HG03097 (cell line): ENCODE results near the gene ARID5B.
"Not testable (repeated sequence)": the region's sequence is repeated elsewhere in the genome, so short reads cannot be mapped to it uniquely, and the experiment has no call there.

Source experiments
- ATAC-seq: cut with Tn5 transposase; IDR thresholded peaks from one replicate; pipeline ENCODE4 v1.9.1; 2021; ENCODE audit not compliant: unreplicated experiment, low FRiP score

The ARID5B gene

DNA sequence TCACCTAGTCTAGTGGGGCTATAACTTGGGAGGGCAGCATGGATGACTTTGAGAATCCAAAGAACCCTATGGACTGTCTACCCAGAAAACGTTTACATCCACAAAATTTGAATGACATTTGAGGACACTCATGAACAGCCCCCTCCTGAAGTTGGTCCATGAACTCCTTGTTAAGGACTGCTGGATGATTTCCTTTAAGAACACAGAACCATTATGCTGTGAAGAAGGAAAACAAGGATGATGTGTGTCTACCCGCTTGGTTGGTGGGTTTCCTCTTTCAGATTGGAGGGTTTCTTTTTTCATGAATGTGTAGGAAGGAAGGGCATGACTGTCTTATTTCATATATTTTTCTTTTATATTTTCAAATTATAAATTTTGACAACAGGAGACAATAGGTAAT lies 58.3 kb downstream of the ARID5B start:
- no peak for ATAC-seq

DNA sequence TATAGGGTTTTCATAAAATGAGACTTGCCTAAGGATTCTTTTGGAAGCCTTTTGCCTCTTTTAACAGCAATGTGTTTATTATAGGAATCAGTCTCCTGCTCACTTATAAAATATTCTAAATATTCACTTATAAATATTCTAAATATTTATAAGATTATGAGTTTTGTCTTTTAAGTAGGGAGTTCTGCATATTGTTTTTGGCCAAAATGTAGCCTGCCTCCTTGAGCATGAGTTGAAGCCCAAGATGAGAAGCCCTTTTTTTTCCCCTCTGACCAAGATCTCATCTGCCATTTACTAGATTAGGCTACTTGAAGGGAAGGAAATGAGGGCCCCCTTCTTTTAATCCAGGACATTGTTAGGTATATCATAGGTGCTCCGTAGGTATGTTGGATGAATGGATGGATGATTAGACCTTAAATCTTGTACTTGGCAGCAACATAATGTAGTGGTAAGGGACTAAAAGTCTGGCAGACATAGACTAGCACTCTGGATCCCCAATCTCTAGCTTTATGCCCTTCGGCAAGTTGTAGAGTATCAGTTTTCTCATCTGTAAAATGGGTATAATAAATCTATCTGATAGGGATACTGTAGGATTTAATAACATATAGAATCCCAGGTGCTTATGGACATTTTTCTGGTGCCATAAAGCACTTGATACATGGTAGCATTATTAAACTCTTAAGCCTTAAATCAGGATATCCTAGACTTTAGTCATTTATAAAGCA lies 59.1 kb downstream of the ARID5B start:
- ATAC-seq = no peak

DNA sequence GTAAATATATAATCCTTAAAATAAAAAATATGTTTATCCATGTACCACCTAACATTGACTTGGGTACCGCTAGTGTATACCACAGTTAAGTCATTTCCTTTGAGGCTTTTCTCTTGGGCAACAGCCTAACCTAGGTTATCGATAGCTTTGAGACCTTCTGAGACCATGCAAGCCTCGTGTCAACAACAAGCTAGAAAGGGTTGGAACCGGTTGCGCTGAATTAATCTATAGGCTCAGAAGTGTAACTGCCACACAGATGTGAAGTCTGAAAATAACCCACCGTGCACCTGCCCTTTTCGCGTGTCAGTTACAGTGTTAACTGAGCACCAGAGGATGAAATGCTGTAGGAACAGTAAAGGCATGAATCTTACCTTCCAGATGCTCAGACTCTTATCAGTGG lies 59.8 kb downstream of the ARID5B start:
- ATAC-seq = peak; percentile 74

DNA sequence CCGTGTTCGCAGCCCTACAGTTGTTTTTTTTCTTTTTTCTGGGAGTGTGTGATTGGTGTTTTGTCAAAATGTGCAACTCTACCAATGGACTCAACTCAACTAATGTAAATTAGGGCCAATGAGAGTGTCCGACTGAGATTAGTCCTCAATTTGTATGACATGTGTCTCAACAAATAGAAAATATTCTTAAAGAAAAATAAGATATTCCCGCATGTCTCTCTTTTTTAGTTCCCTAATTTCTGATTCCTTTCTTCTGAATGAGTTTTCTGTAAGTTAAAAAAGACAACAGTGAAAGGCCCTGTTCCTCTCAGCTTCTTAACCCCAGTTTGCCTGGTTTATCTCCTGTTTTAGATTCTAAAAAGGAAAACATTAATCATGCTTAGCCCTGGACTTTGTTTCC lies 61.5 kb downstream of the ARID5B start:
- ATAC-seq = no peak

DNA sequence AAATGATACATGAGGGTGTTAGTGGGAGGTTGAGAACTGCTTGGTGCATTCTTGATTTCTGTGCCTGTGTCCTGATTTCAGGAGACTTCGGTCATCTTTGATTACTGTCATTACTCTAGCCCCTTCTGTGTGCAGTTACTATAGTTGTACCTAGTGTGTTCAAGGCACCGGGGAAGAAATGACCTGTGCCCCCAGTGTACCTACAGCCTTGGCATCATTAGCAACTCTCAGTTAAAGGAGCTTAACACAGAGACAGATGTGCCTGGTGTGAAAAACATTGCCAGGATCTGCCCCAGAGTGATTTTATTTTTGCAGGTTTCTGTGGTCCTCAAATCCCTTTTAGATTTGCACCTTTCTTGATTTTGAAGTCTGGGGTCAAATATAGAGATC lies 62.2 kb downstream of the ARID5B start:
- no peak for ATAC-seq

DNA sequence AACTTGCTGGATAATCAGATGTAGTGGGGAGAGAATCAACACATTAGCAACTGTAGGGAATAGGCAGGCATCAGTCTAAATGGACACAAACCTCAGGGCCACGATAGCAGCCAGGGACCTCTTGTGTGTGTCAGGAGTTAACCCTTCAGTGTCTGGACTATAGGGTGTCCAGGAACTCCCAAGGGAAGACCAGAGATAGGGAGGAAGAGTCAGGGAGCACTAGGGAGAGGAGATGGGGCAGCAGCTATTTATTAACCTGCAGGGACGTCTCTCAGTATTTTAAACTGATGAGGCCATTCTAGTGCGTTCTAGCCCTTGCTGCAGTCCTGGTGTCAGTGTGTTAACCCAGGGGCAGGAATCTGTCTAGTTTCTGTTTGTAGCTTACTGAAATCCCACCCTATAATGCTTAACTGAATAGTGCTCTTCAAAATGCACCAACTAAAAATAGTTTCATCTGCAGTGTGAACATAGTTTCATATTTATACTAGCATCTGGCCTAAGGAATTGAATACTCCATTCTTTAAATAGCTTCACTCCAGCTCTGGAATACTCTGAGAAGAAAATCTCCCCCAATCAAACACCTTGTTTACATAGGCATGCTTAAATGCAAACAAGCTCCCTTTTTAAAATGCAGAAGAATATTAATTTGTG lies 62.7 kb downstream of the ARID5B start:
- ATAC-seq = no peak

DNA sequence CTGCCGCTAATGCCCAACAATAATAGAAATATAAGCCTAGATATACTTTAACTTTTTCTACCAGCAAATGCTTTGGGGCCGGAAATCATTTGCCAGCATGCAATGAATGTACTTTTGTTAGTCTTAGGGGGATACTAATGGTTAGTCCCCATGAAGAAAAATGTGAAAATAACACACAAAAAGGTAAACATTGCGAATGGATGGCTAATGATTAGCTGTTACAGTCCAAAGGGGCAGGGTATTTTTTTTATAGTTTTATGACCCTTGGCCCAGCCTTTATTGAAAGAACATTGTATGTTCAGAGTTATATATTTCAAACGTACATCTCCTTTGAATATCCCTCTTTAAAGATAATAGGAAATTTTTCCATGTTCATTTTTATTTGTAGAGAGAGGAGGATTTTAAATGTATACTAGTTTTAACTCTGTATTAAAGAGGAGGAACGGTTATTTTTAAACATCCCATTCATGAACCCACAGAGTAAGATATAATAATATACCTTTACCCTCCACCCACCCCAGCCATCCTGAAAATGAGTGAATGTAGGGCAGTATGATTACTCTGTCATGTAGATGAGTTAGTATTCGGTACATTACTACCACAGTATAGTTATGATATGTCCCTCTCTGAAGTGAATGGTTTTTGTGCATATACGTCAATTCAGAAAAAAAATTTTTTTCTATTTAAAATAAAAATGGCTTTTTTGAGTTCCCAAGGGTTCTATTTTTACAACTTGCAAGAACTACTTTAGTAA lies 63.6 kb downstream of the ARID5B start:
- no peak for ATAC-seq

DNA sequence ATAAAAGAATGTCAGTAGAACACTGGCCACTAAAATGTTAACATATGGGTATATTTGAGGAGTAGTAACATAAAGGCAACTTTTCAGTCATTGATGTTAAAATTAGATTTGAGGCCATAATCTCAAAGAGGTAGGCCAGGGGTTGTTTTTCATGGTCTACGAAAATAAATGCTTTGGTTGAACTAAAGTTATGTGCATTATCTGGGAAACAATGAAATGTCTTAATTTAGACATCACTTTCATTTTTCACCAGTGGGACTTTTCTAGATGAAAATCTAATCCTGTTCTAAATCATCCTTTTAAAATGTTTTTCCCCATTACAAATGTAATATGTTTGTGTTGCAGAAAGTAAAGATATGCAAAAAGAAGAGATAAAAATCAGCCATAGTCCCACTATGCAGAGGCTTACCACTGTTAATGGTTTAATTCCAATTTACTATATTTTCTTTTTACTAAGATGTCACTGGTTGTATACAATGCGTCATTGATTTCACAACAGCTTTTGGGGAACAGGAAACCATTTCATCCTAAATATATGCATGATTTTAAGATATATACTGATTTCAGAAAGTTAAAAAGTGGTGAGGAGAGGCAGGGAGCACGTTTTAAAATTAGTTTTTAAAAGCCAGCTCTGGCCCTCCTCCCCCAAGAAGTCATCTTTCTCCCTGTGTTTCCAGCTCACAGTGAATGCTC lies 64.3 kb downstream of the ARID5B start:
- no peak for ATAC-seq

DNA sequence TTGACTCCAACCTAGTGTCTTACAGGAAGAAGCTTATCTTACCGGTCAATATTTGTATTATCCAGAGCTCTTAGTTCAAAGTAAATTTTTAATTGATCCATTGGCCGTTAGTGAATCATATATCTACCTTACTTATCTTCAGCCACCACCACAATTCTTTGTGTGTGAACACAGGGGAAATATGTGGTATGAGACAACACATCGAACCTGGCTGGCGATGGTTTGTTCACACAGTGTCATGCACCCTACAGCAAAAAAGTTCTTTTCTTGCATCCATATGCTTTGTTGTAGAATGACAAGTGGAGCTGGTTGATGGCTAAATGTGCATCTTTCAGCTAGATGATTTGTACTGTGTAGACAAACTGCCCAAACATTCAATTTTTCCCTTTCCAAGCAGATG lies 65.8 kb downstream of the ARID5B start:
- ATAC-seq = no peak

DNA sequence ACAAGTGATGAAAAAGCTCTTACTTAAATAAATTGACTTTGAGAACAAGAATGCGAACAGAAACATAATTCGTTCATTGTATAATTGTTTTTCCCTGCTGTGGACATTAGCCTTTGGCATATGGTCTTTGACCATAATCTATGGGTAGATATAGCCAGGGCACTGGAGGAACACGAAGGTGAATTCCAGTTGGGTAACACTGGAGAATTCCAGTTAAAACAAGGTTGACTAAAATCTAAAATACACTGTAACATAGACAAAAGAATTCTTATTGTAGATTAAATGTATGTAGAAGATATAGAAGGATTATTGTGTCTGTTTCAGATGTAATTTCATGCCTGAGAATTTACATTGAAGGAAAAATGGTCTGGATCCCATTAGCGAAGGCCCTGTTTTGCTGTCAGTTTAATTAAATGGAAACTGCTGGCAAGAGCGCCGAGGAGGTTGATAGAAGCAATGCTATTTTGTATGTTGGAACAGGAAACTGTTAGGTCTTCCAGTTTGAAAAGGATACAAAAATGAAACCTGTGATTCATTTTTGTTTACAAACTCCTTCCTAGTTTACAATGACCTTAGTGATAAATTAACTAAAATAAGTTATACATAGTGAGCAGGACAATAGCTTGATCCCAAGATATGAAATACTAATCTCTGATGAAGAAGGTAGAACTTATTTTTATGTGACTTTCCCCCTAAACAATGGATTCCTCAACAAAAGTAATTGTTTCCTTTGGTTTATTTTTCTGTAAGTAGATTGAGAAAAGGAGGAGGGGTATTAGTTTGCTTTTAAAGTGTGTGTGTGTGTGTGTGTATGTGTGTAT lies 68.9 kb downstream of the ARID5B start:
- peak; percentile 34 for ATAC-seq

DNA sequence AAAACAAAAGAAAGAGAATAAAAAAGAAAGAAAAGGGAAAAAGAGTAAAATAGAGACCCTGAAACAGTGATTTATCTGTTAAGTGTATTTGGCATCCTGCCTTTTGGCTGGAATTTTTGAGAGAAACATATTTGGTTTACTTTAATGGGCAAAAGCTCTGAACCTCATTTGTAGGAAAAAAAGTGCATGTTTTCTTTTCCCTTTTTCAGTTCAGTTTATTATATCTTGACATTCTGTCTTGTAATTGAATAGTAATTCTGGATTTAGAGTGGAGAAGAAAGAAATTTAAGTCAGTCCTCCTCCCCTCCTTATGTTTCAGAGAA lies 69.5 kb downstream of the ARID5B start:
- ATAC-seq = no peak

DNA sequence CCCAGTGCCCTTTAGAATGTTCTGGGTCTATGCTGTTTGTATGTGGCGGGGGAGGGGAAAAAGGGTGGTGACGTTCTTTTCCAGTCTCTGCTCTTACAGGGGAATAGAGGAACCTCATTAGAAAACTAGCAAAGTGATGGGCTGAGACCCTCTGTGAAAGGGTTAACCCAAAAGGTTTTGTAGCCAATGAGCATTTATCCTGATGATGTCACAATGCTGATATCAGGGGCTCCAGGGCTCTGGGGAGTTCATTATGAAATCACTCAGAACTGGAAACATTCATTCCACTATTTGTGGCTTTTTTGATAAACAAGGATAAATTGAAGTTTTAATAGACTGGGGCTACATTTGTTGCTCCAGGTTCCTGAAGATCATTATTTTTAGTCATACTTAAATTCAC lies 71.7 kb downstream of the ARID5B start:
- no peak for ATAC-seq

DNA sequence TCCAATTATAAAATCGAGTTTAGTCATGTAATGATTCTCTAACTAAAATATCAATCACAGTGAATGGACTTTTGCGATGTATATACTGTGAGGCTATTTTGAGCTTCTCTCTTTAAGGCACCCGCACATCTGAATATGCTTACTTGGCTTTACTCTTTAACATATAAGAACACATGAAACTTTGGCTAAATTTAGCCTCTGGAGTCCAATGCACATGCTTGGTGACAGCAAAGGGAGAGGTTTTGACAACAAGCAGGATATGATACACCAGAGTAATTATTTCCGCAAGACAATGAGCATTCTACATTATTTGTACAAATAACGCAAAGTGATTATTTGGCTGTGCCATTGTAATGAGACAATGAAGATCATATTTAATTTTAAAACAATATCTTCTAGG lies 72.4 kb downstream of the ARID5B start:
- ATAC-seq = no peak

DNA sequence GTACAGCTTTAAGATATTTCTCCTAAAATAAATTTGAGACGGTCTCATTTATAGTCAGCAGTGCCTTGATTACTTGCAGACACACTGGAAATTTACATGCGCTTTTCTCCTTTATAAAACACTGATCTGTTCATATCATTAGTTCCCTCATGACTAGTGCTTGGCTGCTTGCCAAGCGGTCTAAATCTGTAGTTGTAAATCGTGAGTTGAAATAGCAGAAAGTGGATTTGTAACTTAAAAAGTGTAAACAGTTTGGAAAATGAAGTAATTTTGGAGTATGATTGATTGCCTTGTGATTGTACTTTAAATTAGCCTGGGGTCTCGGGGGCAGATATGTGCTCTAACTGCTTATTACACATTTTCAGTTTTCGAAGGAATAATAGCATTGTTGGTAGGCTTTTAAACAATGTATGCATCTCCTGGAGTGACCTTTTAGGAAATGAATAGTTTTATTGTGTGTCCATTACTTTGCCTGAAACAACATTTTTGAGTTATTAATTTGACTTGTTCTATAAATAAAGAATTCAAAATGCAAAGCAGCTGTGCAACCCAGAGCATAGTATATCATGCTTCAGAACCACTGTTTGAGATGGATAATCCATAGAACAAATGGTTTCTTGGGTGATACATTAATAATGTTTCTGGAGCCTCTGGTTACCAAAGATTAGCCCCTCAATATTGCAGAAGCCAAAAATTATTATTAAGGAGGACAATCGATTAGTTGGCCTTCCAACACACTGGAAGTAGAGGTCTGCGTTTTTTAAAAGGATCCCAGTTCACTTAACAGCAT lies 73.3 kb downstream of the ARID5B start:
- peak; percentile 23 for ATAC-seq

DNA sequence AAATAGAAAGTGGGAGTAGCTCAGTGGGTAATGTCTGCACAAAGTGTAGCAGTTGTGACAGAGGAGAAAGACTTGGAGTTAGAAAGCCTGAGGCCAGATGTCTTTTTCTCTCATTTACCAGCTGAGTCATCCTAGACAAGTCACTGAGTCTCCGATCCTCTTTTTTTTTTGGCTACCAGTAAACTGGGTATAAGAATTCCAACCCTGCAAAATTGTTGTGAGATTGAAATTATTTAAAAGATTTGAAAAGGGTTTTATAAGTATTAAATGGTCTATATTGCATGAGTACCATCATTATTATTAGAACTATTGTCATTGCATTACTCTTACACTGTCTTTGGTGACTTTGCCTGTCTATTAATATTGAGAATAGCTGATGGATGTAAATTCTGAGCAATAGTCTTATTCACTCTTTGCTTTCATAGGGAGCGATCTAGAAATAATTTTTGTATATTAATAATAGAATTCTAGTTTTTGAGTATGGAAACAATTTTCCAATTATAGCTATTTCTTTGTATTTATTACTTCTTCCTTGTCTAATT lies 74.0 kb downstream of the ARID5B start:
- peak; percentile 73 for ATAC-seq

DNA sequence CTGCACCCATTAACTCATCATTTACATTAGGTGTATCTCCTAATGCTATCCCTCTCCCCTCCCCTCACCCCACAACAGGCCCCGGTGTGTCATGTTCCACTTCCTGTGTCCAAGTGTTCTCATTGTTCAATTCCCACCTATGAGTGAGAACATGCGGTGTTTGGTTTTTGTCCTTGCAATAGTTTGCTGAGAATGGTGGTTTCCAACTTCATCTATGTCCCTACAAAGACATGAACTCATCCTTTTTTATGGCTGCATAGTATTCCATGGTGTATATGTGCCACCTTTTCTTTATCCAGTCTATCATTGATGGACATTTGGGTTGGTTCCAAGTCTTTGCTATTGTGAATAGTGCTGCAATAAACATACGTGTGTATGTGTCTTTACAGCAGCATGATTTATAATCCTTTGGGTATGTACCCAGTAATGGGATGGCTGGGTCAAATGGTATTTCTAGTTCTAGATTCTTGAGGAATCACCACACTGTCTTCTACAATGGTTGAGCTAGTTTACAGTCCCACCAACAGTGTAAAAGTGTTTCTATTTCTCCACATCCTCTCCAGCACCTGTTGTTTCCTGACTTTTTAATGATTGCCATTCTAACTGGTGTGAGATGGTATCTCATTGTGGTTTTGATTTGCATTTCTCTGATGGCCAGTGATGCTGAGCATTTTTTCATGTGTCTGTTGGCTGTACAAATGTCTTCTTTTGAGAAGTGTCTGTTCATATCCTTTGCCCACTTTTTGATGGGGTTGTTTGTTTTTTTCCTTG lies 75.6 kb downstream of the ARID5B start:
- ATAC-seq = not testable (repeated sequence)

DNA sequence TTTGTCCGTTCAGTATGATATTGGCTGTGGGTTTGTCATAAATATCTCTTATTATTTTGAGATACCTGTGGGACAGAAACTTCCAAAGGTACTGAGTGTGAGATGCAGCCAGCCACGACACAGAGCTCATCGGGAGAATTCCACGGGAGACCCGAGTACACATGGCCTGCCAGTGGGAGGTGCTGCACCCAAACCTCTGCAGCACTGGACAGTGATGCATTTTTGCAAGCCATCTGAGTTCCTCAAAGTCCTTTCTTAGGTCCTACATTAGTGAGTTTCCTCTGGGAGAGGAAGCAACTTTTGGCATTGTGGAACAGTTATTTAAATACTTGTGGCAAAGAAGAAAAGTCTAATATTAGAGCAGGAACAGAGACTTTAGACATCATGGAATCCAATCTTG lies 77.5 kb downstream of the ARID5B start:
- no peak for ATAC-seq

DNA sequence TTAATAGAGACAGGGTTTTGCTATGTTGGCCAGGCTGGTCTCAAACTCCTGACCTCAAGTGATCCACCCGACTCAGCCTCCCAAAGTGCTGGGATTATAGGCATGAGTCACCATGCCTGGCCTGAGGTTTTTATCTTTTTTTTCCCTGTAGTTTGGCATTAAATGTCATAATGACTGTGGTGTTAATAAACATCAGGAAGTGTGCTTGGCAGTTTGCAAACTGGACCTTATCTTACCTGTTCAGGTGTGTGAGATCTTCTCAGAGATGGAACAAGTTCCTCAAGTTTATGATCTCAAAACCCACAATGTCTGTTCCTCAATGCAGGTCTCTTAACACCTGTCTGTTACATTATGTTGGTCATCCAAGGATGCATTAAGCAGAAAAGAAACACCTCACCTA lies 80.0 kb downstream of the ARID5B start:
- ATAC-seq = no peak

DNA sequence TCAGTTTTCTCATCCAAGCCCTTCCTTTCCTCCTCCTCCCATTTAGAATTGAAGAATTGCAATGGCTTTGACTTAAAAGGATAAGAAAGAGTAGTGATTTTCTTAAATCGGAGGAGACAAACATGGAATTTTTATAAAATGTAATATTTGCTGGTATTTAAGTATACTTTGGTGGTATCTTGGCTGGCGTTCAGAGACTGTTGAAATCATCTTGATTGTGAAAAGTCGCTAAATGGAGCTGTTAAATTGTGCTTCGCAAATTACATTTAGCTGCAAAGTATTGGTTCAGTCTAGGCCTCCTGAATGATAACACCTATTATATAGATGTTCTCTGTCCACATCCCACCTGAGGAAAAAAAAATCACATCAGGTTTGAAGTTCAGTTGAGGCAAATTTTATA lies 81.8 kb downstream of the ARID5B start:
- no peak for ATAC-seq
